MM.1S (cell line): ENCODE data around the gene ECHDC3.

ENCODE experiments used
- EZH2 ChIP-seq: fragments of 300-600 bp; sonication (generic); optimal IDR thresholded peaks from 2 replicates; pipeline ENCODE3; 2017; ENCODE audit warnings: low read depth, mild to moderate bottlenecking, antibody characterized with exemption, low read length, mixed read lengths
- TF ChIP-seq, protein P1 (sequence below): fragments of 300-600 bp; sonication (generic); IDR thresholded peaks from 2 replicates; pipeline ENCODE4 v1.5.1; 2016; ENCODE audit warnings: antibody characterized with exemption, low read length, mixed read lengths

GRCh38 chr10:11707624-11708350 is 34.4 kb upstream of the ECHDC3 start:
- TF ChIP-seq, protein P1, sequence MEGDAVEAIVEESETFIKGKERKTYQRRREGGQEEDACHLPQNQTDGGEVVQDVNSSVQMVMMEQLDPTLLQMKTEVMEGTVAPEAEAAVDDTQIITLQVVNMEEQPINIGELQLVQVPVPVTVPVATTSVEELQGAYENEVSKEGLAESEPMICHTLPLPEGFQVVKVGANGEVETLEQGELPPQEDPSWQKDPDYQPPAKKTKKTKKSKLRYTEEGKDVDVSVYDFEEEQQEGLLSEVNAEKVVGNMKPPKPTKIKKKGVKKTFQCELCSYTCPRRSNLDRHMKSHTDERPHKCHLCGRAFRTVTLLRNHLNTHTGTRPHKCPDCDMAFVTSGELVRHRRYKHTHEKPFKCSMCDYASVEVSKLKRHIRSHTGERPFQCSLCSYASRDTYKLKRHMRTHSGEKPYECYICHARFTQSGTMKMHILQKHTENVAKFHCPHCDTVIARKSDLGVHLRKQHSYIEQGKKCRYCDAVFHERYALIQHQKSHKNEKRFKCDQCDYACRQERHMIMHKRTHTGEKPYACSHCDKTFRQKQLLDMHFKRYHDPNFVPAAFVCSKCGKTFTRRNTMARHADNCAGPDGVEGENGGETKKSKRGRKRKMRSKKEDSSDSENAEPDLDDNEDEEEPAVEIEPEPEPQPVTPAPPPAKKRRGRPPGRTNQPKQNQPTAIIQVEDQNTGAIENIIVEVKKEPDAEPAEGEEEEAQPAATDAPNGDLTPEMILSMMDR, result no peak
- no peak for TF ChIP-seq EZH2
